Panc1 (cell line): ENCODE measurements around the gene MRTFA.

Experiments used
- CTCF ChIP-seq: fragments of 450-650 bp; IDR thresholded peaks from 2 replicates; pipeline ENCODE4 v1.5.1; 2017; ENCODE audit warnings: mild to moderate bottlenecking
- POLR2AphosphoS5 ChIP-seq: IDR thresholded peaks from 2 replicates; pipeline ENCODE4 v1.6.1; 2012; ENCODE audit warnings: mild to moderate bottlenecking, low read depth, low read length, moderate library complexity
- REST ChIP-seq, 2 experiments: IDR thresholded peaks; 2 replicates each; pipeline ENCODE4 v1.6.1; 2011 to 2012; ENCODE audit warnings: low read depth in 2 of 2, control low read depth in 1 of 2, low read length in 1 of 2, mild to moderate bottlenecking in 1 of 2, moderate library complexity in 1 of 2; ENCODE audit not compliant: insufficient read depth in 1 of 2
- SIN3A ChIP-seq: IDR thresholded peaks from 2 replicates; pipeline ENCODE4 v1.6.1; 2012; ENCODE audit warnings: low read depth, mild to moderate bottlenecking, low read length, moderate library complexity, borderline replicate concordance; ENCODE audit not compliant: insufficient read depth
- TCF7L2 ChIP-seq: IDR thresholded peaks from 2 replicates; pipeline ENCODE4 v1.6.1; 2011; ENCODE audit warnings: mild to moderate bottlenecking, low read depth, low read length, inconsistent platforms

GRCh38 chr22:40506762-40507161 is 129.8 kb downstream of the MRTFA start:
- TF ChIP-seq CTCF (no peak), TCF7L2 (no peak), REST (IDR thresholded peaks at IDR 0.05; ENCODE audit: insufficient read depth in 1 of 2, low read depth in 2 of 2, low read length in 1 of 2) (no peak), POLR2AphosphoS5 (no peak), SIN3A (no peak)
